Measurements from ENCODE around the gene UPK1A. TPM values are rescaled to one million over a fixed set of nuclear protein-coding genes. Genes with fewer than 3 reads are reported as not detected.

UPK1A gene
- total RNA-seq, 4 donors from 2014 or later, result 0.34 TPM; not detected in 3

GRCh38 chr19:35628264-35628564, 38.1 kb upstream of the UPK1A start:
- no peak for TF ChIP-seq CTCF (IDR thresholded peaks at IDR 0.05; ENCODE audit: low read depth)

DNA sequence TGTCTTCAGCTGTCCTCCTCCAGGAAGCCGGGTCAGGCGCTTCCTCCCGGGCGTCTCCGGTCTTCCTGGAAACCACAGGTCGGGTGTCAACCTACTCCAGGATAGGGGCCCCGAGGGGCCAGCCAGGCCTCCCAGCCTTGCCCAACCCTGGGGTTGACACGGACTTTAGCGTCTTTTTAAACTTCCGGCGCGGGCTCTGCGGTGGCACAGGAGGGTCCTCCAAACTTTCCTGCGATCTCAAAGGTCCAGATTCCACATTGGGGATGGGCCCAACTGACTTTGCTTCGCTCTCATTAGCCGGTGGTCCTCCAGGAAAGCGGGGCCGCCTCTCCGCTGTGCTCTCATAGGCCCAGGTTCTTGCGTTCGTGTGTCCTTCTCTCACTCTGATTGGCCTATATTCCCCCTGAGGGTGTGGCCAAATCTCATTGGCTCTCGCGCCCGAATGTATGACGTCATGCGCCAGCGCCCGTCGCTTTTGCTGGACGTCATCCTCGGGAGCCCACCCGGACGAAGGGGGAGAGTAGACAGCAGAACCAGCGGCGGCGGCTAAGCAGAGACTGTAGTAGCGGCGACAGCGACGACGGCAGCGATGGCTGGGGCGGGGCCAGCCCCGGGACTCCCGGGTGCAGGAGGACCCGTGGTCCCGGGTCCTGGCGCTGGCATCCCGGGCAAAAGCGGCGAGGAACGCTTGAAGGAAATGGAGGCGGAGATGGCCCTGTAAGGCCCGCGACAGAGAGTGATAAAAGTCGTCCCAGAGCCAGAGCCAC, 37.6 kb upstream of the UPK1A start, which contains the start of gene RBM42:
TSS of gene RBM42 (plus strand) at position 472 of the 767 bp plus-strand sequence. CDS start at position 590, 118 bp downstream.
- TF ChIP-seq CTCF (IDR thresholded peaks at IDR 0.05; ENCODE audit: low read depth), result no peak

GRCh38 chr19:35629332-35629633, 37.0 kb upstream of the UPK1A start:
- TF ChIP-seq CTCF (IDR thresholded peaks at IDR 0.05; ENCODE audit: low read depth), result no peak

GRCh38 chr19:35633727-35634440, 32.4 kb upstream of the UPK1A start:
- TF ChIP-seq CTCF (IDR thresholded peaks at IDR 0.05; ENCODE audit: low read depth), result no peak

DNA sequence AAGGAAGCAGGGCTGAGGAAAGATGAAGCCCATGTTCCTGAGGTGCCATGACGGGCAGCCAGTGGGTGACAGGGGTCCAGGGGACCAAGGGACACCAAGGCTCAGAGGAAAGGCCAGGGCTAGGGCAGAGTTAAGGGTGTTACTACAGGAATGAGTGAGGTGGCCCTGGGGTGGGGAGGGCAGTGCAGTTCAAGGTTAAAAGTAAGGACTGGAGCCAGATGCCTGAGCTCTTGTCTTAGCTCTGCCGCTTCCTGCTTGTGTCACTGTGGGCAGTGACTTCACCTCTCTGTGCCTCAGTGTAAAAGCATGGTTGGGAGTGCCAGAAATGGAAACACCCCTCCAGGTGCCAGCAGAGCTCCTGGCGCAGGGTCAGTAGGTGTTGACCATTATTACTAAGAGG, 29.7 kb upstream of the UPK1A start:
- no peak for TF ChIP-seq CTCF (IDR thresholded peaks at IDR 0.05; ENCODE audit: low read depth)

GRCh38 chr19:35637165-35637564, 29.2 kb upstream of the UPK1A start:
- no peak for TF ChIP-seq CTCF (IDR thresholded peaks at IDR 0.05; ENCODE audit: low read depth)

DNA sequence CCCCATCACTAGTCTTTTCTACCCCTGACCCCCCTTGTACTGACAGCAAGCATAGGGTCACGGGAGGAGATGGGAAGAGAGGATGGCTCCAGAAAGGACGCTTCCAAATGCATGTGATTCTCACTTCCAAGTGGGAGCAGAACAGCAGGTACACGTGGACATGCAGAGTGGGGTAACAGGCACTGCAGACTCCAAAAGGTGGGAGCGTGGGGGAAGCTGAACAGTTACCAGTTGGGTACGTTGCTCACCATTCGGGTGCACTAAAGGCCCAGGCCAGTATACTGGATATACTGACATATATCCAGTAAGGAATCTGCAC, 27.0 kb upstream of the UPK1A start:
- no peak for TF ChIP-seq CTCF (IDR thresholded peaks at IDR 0.05; ENCODE audit: low read depth)
